GM12865 (cell line): ENCODE results near the gene MKRN2OS.

ENCODE experiments used
- DNase-seq: peaks from one replicate; pipeline ENCODE4 v3.0.0; 2010; ENCODE audit warnings: low read depth
- H3K4me3 ChIP-seq: 2 replicates; pipeline ENCODE4 v1.5.1; 2011; ENCODE audit warnings: mild to moderate bottlenecking, low read depth, low read length, control low read depth
- TF ChIP-seq, protein P1 (sequence below): IDR thresholded peaks from 2 replicates; pipeline ENCODE4 v1.5.1; 2011; ENCODE audit warnings: low read length, control low read depth, low read depth, inconsistent platforms; ENCODE audit not compliant: insufficient read depth; ENCODE audit errors: missing control alignments

MKRN2OS gene, protein sequence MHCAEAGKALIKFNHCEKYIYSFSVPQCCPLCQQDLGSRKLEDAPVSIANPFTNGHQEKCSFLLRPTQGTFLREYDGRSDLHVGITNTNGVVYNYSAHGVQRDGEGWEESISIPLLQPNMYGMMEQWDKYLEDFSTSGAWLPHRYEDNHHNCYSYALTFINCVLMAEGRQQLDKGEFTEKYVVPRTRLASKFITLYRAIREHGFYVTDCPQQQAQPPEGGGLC

GRCh38 chr3:12545473-12545791, at the start of gene MKRN2OS:
Gene MKRN2OS (minus strand): TSS chr3:12545499. CDS start chr3:12545464, 35 bp downstream.
- no peak within 1 kb of the TSS for H3K4me3 ChIP-seq
- TF ChIP-seq, protein P1, sequence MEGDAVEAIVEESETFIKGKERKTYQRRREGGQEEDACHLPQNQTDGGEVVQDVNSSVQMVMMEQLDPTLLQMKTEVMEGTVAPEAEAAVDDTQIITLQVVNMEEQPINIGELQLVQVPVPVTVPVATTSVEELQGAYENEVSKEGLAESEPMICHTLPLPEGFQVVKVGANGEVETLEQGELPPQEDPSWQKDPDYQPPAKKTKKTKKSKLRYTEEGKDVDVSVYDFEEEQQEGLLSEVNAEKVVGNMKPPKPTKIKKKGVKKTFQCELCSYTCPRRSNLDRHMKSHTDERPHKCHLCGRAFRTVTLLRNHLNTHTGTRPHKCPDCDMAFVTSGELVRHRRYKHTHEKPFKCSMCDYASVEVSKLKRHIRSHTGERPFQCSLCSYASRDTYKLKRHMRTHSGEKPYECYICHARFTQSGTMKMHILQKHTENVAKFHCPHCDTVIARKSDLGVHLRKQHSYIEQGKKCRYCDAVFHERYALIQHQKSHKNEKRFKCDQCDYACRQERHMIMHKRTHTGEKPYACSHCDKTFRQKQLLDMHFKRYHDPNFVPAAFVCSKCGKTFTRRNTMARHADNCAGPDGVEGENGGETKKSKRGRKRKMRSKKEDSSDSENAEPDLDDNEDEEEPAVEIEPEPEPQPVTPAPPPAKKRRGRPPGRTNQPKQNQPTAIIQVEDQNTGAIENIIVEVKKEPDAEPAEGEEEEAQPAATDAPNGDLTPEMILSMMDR = no peak
- DNase-seq = no peak

- TF ChIP-seq, protein P1 = no peak
- no peak for DNase-seq
- H3K4me3 ChIP-seq = no peak overlapping the region
Measured at GRCh38 chr3:12593473-12593872, 48.2 kb upstream of the MKRN2OS start.

DNA sequence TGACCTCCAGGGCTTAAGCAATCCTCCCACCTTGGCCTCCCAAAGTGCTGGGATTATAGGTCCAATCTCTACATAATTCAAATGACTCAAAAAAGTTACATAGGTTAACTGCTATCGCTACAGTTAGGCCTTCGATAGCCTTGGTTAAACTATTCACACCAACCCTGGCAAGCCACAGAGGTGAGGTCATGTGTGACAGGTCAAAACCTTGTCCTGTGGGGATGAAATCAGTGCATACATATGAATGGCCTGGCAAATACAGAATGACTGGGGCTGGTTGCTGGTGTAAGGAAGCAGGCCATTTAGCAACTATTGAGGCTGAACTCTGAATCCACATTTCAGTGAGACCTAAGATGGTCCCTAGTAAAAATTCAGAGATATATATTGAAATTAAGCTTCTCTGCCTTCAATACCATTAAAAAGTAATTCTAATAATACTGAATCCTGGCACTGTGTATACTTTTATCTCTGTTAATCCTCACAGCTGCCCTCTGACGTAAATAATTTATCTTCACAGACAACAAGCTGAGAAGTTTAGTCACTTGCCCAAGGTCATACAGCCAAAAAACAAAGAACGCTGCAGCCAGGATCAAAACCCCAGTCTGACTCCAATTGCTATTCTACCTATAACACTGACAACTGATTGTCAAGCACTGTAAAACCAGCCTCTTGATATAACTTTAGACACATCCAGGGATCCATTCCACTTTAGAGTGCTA, 46.9 kb upstream of the MKRN2OS start:
- no peak for DNase-seq
- H3K4me3 ChIP-seq = no peak overlapping the region
- TF ChIP-seq, protein P1 = no peak

GRCh38 chr3:12591456-12591855, 46.2 kb upstream of the MKRN2OS start:
- TF ChIP-seq, protein P1 = no peak
- no peak for DNase-seq
- H3K4me3 ChIP-seq = no peak overlapping the region

DNA sequence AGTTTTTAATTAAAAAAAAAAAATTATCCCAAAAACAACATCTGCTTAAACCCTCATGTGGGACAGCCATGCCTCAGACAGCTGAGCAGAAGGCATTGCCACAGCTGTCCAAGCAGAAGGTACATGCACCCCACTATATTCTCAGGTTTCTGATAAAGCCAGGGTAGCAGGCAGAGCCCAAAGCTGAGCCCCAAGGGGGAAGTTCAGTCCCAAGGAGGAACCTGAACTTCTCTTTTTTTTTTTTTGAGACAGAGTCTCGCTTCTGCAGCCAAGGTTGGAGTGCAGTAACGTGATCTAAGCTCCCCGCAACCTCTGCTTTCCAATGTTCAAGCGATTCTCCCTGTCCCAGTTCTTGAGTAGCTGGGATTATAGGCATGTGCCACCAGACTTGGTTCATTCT, 44.8 kb upstream of the MKRN2OS start:
- no peak overlapping the region for H3K4me3 ChIP-seq
- TF ChIP-seq, protein P1 = no peak
- DNase-seq = no peak

DNA sequence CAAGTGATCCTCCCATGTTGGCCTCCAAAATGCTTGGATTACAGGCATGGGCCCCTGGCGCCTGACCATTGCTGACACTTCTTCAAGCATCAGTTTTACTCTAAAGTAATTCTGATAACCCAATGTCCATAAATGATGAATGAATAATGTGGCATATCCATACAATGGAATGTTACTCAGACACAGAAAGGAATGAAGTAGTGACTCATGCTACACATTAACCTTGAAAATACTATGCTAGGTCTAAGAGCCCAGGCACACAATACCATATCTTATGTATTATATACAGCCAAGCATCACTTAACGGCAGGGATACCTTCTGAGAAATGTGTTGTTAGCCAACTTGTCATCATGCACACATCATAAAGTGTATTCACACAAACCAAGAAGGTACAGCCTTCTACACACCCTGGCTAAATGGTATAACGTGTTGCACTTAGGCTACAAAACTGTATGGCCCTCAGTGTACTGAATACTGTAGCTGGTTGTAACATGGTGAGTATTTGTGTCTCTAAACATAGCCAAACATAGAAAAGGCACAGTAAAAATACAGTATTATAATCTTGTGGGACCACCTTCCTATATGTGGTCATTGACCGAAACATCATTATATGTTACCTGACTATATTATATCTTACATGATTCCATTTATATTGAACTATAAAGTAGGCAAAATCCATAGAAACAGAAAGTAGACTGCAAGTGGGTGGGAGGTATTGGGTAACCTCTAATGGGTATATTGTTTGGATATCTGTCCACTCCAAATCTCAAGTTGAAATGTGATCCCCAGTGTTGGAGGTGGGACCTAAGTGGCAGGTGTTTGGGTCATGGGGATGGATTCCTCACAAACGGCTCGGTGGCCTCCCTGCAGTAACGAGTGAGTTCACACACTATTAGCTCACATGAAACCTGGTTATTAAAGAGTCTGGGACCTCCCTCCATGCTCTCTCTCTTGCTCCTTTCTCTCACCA, 43.0 kb upstream of the MKRN2OS start:
- TF ChIP-seq, protein P1 = no peak
- no peak for DNase-seq
- no peak overlapping the region for H3K4me3 ChIP-seq
